GM10266 (cell line): ENCODE results near the gene DCAF17.

Experiments used
- DNase-seq: peaks from one replicate; pipeline ENCODE4 v3.0.0; 2012; ENCODE audit errors: extremely low spot score
- TF ChIP-seq, protein P1 (sequence below): IDR thresholded peaks from 2 replicates; pipeline ENCODE4 v1.5.1; 2012; ENCODE audit warnings: mild to moderate bottlenecking, low read depth; ENCODE audit not compliant: control insufficient read depth, insufficient read depth; ENCODE audit errors: missing control alignments

The DCAF17 gene

DNA sequence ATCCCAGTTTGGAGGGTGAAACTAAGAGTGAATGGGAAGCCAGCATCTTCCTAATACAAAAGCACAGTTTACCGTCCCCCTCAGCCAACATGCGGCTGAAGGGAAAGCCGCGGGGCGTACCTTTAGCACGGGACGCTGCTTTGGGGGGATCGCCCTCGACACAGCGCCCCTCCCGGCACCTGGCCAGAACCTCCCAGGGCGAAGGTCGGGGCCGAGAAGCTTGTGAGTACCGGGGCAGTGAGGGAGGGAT is 338 bp upstream of the DCAF17 start, which contains the start of gene METTL8:
METTL8 (minus strand) TSS at position 228 of the 250 bp plus-strand sequence. CDS start 41,805 bp downstream, outside the sequence.
- TF ChIP-seq, protein P1, sequence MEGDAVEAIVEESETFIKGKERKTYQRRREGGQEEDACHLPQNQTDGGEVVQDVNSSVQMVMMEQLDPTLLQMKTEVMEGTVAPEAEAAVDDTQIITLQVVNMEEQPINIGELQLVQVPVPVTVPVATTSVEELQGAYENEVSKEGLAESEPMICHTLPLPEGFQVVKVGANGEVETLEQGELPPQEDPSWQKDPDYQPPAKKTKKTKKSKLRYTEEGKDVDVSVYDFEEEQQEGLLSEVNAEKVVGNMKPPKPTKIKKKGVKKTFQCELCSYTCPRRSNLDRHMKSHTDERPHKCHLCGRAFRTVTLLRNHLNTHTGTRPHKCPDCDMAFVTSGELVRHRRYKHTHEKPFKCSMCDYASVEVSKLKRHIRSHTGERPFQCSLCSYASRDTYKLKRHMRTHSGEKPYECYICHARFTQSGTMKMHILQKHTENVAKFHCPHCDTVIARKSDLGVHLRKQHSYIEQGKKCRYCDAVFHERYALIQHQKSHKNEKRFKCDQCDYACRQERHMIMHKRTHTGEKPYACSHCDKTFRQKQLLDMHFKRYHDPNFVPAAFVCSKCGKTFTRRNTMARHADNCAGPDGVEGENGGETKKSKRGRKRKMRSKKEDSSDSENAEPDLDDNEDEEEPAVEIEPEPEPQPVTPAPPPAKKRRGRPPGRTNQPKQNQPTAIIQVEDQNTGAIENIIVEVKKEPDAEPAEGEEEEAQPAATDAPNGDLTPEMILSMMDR: peak; percentile 62
- DNase-seq: no peak

DNA sequence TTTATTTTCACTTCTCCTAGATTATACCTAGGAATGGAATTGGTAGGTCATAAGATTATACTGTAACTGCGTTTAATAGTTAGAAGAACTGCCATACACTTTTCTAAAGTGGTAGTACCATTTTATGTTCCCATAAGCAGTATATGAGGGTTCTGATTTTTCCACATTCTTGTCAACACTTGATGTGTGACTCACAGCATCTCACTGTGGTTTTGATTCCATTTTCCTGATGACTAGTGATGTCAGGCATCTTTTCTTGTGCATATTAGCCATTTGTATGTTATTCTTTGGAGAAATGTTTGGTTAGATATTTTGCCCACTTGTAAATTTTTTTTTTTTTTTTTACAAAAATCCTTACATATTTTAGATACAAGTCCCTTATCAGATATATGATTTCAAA is 2.3 kb downstream of the DCAF17 start:
- TF ChIP-seq, protein P1: no peak
- no peak for DNase-seq

DNA sequence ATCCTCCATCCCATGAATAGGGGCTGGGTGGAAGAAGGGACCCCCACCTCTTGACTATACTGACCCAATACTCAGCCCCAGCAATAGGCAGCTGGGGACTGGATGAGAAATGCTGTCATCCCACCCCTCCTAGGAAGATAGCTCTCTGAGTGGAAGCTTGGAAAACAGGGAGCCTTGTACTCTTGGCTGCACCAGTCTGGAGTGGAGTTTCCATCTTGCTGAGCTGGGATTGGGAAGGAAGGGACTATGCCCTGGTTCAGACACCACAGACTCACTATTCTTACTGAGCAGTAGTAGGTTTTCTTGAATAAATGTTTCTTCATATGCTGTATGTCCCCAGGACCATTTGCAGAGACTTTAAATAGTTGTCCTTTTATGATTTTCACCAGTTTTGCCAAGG is 7.4 kb downstream of the DCAF17 start:
- TF ChIP-seq, protein P1: no peak

DNA sequence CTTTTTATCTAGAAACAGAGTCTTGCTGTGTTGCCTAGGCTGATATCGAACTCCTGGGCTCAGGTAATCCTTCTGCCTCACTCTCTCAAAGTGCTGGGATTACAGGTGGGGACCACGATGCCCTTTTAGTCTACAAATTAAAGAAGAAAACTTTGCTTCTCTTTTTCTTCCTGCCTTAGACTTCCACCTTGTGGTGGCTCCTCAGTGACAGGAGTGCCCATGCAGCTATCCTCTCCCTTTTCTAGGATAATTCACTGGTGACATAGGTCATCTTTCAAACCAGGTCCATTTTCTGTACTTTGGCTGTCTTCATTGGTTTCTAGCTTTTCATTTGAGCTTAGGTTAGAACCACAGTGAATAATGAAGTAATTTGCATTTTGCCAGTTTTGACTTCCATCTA is 13.6 kb downstream of the DCAF17 start:
- TF ChIP-seq, protein P1: peak; percentile 26
- DNase-seq: no peak

More for the DNA sequence above, 7.4 kb downstream of the DCAF17 start:
- no peak for DNase-seq

DNA sequence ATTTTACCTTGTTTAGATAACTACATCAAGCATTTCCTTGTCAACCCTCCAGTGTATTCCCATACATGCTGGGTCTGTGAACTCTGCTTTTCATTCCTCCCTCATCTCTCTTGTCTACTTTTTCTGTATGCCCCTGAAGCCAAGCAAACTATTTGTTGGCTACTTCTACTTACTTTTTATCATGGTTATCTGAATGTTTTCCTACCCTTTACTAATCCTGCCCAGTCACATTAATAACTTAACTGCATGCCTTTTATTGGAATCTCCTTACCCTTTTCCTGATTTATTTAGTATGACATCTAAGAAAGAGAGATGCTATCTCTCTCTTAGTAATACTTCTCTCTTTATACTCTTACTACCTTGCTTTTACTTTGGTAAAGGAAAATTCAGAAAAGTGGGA is 17.0 kb downstream of the DCAF17 start:
- TF ChIP-seq, protein P1: no peak
- no peak for DNase-seq

DNA sequence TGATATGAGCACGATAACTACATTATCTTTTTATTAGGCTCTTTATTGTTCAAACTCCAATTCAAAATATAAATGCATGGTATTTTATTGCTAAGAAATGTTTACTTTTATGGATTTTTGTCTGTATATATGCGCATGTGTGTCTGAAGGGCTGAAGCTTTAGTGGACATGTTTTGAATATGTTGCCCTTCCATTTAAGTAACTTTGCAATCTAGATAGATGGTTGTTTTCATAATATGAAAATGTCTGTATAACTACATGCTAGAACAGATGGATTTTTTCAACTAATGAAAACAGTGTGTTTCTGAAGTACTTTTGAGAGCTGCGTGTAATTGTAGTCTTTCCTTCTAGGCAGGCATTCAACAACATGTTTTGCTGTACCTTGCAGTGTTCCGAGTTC is 18.7 kb downstream of the DCAF17 start:
- TF ChIP-seq, protein P1: no peak
- DNase-seq: no peak

DNA sequence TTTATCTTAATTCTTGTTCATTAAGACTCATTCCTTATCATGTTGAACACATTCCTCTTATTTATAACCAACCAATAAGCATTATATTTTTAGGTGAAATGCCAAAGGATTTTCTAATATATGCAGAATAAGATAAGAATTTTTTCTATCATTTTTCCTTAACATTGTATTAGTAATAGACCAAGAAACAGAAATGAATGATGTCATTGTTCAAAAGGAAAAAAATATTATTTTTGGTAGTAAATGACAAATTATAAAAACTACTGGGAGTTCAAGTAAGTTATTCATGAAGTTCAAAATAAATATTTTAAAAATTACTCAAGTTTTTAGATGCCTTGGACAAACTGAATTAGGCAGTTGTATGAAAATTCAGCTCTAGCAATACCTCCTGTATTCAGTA is 25.5 kb downstream of the DCAF17 start:
- DNase-seq: no peak
- TF ChIP-seq, protein P1: no peak
